NB4 (cell line): ENCODE results near the gene TLL2.

Experiments
- DNase-seq: peaks from one replicate; pipeline ENCODE4 v3.0.0; 2010; ENCODE audit warnings: low read depth
- H3K4me3 ChIP-seq: one replicate; pipeline ENCODE4 v1.5.1; 2011; ENCODE audit warnings: mild to moderate bottlenecking, low read depth, low read length, moderate library complexity
- MYC ChIP-seq: IDR thresholded peaks from 2 replicates; pipeline ENCODE4 v1.6.1; 2011; ENCODE audit warnings: low read depth, low read length
- POLR2A ChIP-seq: IDR thresholded peaks from 2 replicates; pipeline ENCODE4 v1.6.1; 2011; ENCODE audit warnings: mild to moderate bottlenecking; ENCODE audit not compliant: insufficient read length; ENCODE audit errors: extremely low read depth
- TF ChIP-seq, protein P1 (sequence below): IDR thresholded peaks from one replicate; pipeline ENCODE4 v1.5.1; 2012; ENCODE audit warnings: low read depth, low read length
- TF ChIP-seq, protein P2 (sequence below): IDR thresholded peaks from 2 replicates; pipeline ENCODE4 v1.6.1; 2011; ENCODE audit warnings: low read depth, low read length

The TLL2 gene

DNA sequence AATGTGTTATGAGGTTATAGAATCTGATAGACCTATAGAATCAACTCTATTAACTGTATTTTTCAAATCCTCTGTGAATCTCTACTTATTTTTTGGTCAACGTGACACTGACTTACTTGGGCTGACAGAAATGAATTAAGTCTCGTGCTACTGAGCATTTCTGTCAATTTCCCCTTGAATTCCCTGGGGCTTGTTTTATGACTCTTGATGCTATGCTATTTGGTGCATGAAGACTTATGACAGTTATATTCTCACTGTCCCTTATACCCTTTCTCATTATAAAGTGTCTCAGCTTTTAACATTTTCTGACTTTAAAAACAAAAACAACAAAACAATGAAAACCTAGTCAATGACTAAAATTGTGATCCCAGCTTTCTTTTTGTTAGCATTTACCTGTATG lies 86.4 kb downstream of the TLL2 start:
- TF ChIP-seq, protein P1, sequence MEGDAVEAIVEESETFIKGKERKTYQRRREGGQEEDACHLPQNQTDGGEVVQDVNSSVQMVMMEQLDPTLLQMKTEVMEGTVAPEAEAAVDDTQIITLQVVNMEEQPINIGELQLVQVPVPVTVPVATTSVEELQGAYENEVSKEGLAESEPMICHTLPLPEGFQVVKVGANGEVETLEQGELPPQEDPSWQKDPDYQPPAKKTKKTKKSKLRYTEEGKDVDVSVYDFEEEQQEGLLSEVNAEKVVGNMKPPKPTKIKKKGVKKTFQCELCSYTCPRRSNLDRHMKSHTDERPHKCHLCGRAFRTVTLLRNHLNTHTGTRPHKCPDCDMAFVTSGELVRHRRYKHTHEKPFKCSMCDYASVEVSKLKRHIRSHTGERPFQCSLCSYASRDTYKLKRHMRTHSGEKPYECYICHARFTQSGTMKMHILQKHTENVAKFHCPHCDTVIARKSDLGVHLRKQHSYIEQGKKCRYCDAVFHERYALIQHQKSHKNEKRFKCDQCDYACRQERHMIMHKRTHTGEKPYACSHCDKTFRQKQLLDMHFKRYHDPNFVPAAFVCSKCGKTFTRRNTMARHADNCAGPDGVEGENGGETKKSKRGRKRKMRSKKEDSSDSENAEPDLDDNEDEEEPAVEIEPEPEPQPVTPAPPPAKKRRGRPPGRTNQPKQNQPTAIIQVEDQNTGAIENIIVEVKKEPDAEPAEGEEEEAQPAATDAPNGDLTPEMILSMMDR: no peak
- TF ChIP-seq POLR2A (no peak), MYC (no peak)
- TF ChIP-seq, protein P2, sequence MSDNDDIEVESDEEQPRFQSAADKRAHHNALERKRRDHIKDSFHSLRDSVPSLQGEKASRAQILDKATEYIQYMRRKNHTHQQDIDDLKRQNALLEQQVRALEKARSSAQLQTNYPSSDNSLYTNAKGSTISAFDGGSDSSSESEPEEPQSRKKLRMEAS: no peak
- no peak overlapping the region for H3K4me3 ChIP-seq
- no peak for DNase-seq

DNA sequence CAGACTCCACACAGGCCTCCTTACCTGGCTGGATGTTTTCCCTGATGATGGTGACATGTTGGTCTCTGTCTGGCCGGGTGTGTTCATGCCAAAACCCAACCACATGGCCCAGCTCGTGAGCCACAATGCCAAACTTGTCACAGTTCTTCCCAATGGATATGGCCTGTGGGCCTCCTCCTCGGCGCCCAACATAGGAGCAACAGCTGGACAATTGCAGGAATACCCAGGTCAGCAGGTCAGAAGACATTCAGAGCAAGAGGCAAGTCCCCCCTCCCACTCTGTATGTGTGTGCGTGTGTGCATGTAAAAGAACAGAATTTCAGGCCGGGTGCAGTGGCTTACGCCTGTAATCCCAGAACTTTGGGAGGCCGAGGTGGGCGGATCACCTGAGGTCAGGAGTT lies 91.2 kb downstream of the TLL2 start:
- no peak for DNase-seq
- TF ChIP-seq, protein P2: no peak
- TF ChIP-seq MYC: no peak

DNA sequence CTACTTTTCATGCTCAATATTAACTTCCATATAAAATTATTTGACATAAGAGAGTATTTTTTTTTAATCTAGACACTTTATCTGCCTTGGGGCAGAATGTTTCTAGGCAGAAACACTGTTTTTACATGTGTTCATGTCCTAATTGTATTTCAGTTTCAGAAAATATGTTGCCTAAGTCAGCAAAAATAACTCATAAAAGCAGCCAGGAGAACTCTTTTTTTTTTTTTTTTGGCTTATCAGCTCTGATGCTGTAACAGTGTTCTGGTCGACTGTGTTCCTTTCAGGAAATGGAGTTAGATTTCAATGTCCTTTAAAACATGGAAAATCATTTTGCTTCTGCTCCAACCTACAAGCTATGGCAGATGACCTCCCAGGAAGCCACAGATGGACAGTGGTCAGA lies 91.7 kb downstream of the TLL2 start:
- no peak for DNase-seq
- H3K4me3 ChIP-seq: no peak overlapping the region
- TF ChIP-seq, protein P2: no peak
- TF ChIP-seq POLR2A (no peak), MYC (no peak)
- TF ChIP-seq, protein P1: no peak

More for the DNA sequence above, 91.2 kb downstream of the TLL2 start:
- H3K4me3 ChIP-seq: no peak overlapping the region

DNA sequence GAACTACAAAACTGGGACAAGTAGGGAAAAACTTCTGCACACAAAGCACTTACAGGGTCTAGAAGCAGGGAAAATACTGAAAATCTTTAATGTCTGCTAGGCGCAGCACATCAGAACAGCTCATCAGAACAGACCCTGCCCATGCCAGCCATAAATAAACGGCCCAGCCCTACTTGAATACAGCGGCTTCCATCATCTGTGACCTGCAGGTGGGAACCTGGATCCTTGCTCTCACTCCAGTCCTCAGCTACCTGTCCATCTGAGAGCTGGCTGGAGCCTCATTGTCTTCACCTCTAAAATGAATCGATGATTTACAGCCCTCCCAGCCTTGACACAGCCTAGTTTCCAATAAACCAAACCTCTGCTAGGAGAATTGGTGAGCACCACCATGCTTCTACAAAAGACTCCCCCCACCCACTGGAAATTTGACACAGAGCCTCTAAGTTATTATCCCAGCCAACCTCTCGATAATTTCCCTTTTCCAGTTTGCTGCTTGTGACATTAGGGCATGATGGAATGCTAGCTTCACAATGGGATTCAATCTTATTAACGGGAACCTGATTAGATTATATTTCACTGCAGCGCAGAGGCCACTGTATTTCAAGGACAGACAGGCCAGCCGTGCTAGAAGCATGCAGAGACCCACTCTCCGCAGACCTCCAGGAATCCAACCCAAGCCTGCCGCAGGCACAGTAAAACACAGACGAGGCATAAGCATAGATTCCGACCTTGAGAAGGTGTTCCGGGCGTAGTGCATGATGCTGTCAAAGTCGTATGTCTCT lies 93.3 kb downstream of the TLL2 start:
- DNase-seq: no peak
- H3K4me3 ChIP-seq: no peak overlapping the region
- no peak for TF ChIP-seq MYC
- TF ChIP-seq, protein P1: no peak
- TF ChIP-seq, protein P2: no peak
- no peak for TF ChIP-seq POLR2A

DNA sequence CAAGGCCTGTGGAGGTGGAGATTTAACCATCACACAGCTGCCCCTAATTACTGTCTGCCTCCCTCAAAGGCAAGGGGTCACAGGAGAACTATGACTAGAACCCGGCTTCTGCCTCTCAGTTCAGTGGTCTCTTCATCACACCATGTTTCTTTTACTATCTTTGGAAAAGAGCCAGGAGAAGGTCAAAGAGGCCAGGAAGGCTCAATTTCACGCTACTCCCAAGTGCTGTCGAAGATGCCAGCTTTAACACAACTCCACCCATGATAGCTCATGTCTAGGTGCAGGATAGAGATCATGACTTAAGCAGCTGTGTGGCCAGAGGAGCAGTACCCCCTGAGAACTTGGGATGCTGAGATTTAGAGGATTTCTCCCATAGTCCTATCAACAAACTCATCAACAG lies 94.4 kb downstream of the TLL2 start:
- H3K4me3 ChIP-seq: no peak overlapping the region
- TF ChIP-seq, protein P2: no peak
- TF ChIP-seq, protein P1: no peak
- TF ChIP-seq POLR2A (no peak), MYC (no peak)
- DNase-seq: no peak

DNA sequence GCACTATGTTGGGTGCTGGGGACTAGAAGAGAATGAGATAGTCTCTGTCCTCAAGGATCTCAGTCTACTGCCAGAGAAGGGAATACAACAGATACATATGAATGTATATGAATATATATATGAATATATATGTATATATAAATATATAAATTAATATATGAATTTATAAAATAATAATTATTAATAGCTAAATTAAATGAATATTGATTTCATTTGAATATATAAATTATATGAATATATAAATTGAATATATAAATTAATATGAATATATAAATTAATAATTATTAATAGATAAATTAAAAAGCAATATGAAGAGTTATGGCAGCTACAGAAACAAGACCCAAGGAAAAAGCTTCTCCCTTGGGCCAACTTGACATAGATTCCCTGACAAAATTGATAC lies 95.1 kb downstream of the TLL2 start:
- no peak overlapping the region for H3K4me3 ChIP-seq
- DNase-seq: no peak
- TF ChIP-seq, protein P1: no peak
- TF ChIP-seq MYC: no peak
- TF ChIP-seq POLR2A: no peak
- TF ChIP-seq, protein P2: no peak
